Panc1 (cell line): ENCODE measurements around the gene HOXD9.

Source experiments
- POLR2AphosphoS5 ChIP-seq: IDR thresholded peaks from 2 replicates; pipeline ENCODE4 v1.6.1; 2012; ENCODE audit warnings: mild to moderate bottlenecking, low read depth, low read length, moderate library complexity
- SIN3A ChIP-seq: IDR thresholded peaks from 2 replicates; pipeline ENCODE4 v1.6.1; 2012; ENCODE audit warnings: low read depth, mild to moderate bottlenecking, low read length, moderate library complexity, borderline replicate concordance; ENCODE audit not compliant: insufficient read depth
- TCF7L2 ChIP-seq: IDR thresholded peaks from 2 replicates; pipeline ENCODE4 v1.6.1; 2011; ENCODE audit warnings: mild to moderate bottlenecking, low read depth, low read length, inconsistent platforms
- TF ChIP-seq, protein P1 (sequence below): fragments of 450-650 bp; IDR thresholded peaks from 2 replicates; pipeline ENCODE4 v1.5.1; 2017; ENCODE audit warnings: mild to moderate bottlenecking
- TF ChIP-seq, protein P2 (sequence below), 2 experiments: IDR thresholded peaks; 2 replicates each; pipeline ENCODE4 v1.6.1; 2011 to 2012; ENCODE audit warnings: low read depth in 2 of 2, control low read depth in 1 of 2, low read length in 1 of 2, mild to moderate bottlenecking in 1 of 2, moderate library complexity in 1 of 2; ENCODE audit not compliant: insufficient read depth in 1 of 2

DNA sequence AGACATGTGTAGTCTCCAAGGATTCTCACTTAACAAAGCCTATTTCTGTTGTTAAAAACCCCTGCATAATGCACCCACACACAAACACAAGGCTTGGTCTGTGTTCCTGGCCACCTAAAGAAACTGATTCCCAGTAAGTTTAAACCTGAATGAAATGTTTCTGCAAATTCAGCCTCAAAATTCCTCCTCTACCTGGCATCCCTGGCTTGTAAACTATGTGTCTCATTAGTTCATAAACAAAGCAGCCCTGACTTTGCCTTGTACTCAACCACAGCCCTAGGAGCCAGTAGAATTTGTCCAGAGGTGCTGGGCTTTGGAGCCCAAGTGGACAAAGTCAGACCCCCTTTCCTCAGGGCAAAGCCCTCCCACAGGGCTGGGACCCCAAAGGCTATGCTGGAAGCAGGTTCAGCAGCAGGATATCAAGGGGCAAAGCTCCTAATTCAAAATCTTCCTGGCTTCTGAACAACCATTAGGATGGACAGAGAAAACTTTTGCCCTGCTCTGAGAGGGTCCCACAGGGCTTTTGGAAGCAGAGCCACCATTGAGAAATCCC is 32.6 kb upstream of the HOXD9 start:
- TF ChIP-seq, protein P1, sequence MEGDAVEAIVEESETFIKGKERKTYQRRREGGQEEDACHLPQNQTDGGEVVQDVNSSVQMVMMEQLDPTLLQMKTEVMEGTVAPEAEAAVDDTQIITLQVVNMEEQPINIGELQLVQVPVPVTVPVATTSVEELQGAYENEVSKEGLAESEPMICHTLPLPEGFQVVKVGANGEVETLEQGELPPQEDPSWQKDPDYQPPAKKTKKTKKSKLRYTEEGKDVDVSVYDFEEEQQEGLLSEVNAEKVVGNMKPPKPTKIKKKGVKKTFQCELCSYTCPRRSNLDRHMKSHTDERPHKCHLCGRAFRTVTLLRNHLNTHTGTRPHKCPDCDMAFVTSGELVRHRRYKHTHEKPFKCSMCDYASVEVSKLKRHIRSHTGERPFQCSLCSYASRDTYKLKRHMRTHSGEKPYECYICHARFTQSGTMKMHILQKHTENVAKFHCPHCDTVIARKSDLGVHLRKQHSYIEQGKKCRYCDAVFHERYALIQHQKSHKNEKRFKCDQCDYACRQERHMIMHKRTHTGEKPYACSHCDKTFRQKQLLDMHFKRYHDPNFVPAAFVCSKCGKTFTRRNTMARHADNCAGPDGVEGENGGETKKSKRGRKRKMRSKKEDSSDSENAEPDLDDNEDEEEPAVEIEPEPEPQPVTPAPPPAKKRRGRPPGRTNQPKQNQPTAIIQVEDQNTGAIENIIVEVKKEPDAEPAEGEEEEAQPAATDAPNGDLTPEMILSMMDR, result no peak
- no peak for TF ChIP-seq POLR2AphosphoS5
- TF ChIP-seq SIN3A, result no peak
- TF ChIP-seq, protein P2, sequence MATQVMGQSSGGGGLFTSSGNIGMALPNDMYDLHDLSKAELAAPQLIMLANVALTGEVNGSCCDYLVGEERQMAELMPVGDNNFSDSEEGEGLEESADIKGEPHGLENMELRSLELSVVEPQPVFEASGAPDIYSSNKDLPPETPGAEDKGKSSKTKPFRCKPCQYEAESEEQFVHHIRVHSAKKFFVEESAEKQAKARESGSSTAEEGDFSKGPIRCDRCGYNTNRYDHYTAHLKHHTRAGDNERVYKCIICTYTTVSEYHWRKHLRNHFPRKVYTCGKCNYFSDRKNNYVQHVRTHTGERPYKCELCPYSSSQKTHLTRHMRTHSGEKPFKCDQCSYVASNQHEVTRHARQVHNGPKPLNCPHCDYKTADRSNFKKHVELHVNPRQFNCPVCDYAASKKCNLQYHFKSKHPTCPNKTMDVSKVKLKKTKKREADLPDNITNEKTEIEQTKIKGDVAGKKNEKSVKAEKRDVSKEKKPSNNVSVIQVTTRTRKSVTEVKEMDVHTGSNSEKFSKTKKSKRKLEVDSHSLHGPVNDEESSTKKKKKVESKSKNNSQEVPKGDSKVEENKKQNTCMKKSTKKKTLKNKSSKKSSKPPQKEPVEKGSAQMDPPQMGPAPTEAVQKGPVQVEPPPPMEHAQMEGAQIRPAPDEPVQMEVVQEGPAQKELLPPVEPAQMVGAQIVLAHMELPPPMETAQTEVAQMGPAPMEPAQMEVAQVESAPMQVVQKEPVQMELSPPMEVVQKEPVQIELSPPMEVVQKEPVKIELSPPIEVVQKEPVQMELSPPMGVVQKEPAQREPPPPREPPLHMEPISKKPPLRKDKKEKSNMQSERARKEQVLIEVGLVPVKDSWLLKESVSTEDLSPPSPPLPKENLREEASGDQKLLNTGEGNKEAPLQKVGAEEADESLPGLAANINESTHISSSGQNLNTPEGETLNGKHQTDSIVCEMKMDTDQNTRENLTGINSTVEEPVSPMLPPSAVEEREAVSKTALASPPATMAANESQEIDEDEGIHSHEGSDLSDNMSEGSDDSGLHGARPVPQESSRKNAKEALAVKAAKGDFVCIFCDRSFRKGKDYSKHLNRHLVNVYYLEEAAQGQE (IDR thresholded peaks at IDR 0.05; ENCODE audit: insufficient read depth in 1 of 2, low read depth in 2 of 2, low read length in 1 of 2), result no peak
- no peak for TF ChIP-seq TCF7L2
